ENCODE measurements around the gene TMEM132A. TPM values are rescaled to one million over a fixed set of nuclear protein-coding genes. Genes with fewer than 3 reads are reported as not detected.

Gene TMEM132A
- total RNA-seq, 1 experiment from 2014 or later = 60.7 TPM

DNA sequence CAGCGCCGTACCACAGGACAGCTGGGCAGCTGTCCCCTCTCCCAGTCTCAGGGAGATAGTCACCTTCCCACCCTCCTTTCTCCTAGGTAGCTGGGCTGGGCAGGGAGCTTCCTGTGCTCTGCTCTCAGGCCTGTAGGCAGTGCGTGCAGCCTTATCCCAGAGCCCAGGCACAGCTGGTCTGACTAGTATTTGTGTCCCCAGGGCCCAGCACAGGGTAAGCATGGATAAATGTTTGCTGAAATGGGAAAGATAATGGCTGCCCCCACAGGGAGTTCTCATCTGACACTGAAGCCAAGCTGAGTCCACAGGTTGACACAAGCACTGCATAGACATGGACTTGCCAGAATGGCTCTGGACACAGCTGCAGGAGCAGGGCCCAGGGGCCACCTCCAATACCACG lies 18.0 kb downstream of the TMEM132A start:
- no peaks in the 10 kb centered on the region for H3K27me3 ChIP-seq (replicated peaks)
- H3K4me1 ChIP-seq (replicated peaks) = no peaks in the 10 kb centered on the region
- no peak overlapping the region for H3K27ac ChIP-seq
- no peak for DNase-seq (ENCODE audit: low read depth in 1 of 2, low spot score in 2 of 2)
- no peaks in the 10 kb centered on the region for H3K9me3 ChIP-seq (replicated peaks)
- peaks cover 65% of the 10 kb centered on the region for H3K36me3 ChIP-seq
- no peak overlapping the region for H3K4me3 ChIP-seq

DNA sequence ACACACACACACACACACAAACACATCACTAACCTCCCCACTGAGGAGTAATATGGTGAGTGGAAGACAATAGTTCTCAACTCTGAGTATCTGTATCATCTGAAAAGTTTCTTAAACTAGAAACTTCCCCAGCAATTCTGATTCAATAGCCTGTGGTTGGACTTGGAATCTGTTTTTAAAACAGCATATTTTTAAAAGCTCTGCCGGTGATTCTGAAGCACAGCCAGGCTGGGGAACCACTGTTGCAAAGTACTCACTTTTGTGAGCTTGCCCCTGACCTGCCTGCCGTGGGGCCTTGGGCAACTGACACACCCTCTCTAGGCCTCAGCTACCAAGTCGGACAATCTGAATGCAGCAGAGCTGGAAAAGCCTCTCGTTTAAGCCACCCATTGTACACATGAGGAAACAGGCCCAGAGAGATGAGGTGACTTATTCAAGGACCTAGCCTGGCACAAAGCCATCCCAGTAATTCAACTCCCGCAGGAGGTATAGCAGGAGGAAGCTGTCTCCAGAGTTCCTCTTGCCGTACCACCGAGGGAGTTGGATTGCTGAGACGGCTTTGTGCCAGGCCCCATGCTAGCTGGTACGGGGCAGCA lies 18.8 kb downstream of the TMEM132A start:
- Histone ChIP-seq H3K27me3 (replicated peaks) (no peaks in the 10 kb centered on the region), H3K27ac (no peak overlapping the region), H3K9me3 (replicated peaks) (no peaks in the 10 kb centered on the region), H3K36me3 (peaks cover 62% of the 10 kb centered on the region), H3K4me1 (replicated peaks) (no peaks in the 10 kb centered on the region), H3K4me3 (no peak overlapping the region)
- no peak for DNase-seq (ENCODE audit: low read depth in 1 of 2, low spot score in 2 of 2)

DNA sequence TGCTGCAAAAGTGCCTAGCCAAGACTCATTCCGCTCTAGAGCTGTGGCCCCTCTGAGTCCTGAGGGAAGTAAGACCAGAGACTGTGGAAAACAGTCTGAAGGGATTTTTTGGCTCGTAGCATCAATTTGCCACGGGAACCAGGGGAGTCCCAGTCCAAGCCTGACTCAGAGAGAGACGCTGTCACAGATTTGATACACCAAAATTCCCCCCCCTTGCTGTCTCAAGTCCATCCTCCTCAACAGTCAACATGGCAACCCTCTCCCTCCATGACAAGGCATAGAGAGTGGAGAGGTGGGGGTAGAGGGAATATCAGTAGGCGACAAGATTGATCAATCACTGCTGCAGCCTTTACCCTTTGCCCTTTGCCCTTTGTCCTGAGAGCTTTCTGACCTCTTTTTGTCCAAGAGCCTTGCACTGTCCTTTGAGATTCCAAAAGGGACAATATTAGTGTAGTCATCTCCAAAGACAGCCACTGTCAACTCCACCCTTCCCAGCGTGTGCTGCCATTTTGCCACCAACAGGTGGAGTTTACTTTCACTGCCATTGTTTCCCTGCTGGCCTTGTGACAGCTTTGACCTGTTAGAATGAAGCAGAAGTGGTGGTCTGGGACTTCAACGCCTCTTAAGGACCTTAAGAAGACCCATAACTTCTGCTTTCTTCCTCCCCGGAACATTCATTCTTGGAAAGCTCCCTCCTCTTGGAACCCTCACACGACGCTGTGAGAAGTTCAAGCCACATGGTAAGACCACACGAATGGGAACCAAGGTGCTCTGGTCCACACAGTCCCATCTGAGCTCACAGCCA lies 20.4 kb downstream of the TMEM132A start:
- no peak for DNase-seq (ENCODE audit: low read depth in 1 of 2, low spot score in 2 of 2)
- Histone ChIP-seq H3K4me1 (replicated peaks) (peaks cover 2% of the 10 kb centered on the region; the same call in 1 of the 2 replicates), H3K36me3 (peaks cover 56% of the 10 kb centered on the region), H3K27me3 (replicated peaks) (no peaks in the 10 kb centered on the region), H3K27ac (no peak overlapping the region), H3K4me3 (no peak overlapping the region), H3K9me3 (replicated peaks) (no peaks in the 10 kb centered on the region)

DNA sequence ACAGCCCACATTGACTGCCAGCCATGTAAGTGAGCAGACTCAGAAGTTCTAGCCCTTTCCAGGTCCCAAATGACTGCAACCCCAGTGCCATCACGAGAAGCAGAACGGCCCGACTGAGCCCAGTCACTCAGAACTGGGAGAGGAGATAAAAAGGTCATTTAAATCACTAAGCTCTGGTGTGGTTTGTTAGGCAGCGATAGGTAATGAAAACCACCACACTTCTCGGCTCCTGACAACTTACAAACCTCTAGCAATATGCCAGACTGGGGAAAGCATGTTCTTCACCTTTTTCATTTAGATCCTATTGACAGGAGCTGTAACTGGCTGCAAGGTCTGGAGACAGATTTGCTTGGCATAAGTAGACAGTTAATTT lies 21.0 kb downstream of the TMEM132A start:
- Histone ChIP-seq H3K9me3 (replicated peaks) (no peaks in the 10 kb centered on the region), H3K36me3 (peaks cover 52% of the 10 kb centered on the region), H3K27me3 (replicated peaks) (no peaks in the 10 kb centered on the region), H3K4me1 (replicated peaks) (peaks cover 8% of the 10 kb centered on the region), H3K27ac (no peak overlapping the region), H3K4me3 (no peak overlapping the region)
- no peak for DNase-seq (ENCODE audit: low read depth in 1 of 2, low spot score in 2 of 2)

DNA sequence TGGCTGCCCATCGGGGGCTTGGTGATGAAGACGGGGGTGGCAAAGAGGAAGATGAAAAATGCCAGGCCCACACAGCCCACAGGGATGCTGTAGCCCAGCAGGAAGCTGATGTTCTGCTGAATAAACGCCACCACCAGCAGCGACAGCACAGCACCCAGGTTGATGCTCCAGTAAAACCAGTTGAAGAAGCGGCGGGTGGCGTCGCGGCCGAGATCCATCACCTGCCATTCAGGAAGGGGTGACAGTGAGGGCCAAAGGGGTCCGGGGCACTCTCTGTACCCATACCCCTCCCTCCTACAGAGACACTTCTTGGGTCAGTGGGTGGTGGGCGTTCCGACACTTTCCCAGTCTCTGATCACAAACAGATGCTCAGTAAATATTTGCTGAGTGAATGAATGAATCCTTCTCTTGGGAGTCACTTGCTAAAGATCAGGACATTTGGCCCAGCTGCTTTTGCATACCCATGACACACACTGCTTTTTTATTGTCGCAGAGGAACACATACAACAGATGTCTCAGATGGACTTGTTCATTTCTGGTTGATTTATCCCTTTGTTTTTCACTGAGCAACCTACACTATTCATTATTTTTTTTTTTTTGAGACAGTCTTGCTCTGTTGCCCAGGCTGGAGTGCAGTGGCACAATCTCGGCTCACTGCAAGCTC lies 22.5 kb downstream of the TMEM132A start:
- Histone ChIP-seq H3K4me3 (no peak overlapping the region), H3K36me3 (peaks cover 47% of the 10 kb centered on the region), H3K9me3 (replicated peaks) (no peaks in the 10 kb centered on the region), H3K27ac (no peak overlapping the region), H3K4me1 (replicated peaks) (peaks cover 20% of the 10 kb centered on the region), H3K27me3 (replicated peaks) (no peaks in the 10 kb centered on the region)
- no peak for DNase-seq (ENCODE audit: low read depth in 1 of 2, low spot score in 2 of 2)

DNA sequence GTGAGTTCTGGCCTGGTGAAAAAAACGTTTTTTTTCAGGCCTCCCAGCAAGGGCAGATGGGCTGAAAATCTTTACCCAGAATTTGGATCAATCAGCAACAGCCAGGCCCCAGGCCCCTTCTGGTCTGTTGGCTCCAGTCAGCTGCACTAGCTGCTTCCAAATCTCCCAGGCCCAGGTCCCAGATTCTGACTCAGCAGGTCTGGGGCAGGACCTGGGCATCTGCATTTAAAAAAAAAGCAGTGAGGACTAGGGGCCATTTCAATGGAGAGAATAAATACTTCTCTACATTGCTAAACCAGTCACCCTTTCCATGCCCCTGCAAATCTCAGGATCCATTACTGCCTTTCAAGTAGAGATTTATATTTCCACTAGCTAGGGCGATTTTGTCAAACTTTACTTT lies 23.4 kb downstream of the TMEM132A start:
- Histone ChIP-seq H3K4me1 (replicated peaks) (peaks cover 27% of the 10 kb centered on the region), H3K4me3 (no peak overlapping the region), H3K27ac (no peak overlapping the region), H3K36me3 (peaks cover 38% of the 10 kb centered on the region), H3K9me3 (replicated peaks) (no peaks in the 10 kb centered on the region), H3K27me3 (replicated peaks) (no peaks in the 10 kb centered on the region)
- DNase-seq (ENCODE audit: low read depth in 1 of 2, low spot score in 2 of 2) = no peak

DNA sequence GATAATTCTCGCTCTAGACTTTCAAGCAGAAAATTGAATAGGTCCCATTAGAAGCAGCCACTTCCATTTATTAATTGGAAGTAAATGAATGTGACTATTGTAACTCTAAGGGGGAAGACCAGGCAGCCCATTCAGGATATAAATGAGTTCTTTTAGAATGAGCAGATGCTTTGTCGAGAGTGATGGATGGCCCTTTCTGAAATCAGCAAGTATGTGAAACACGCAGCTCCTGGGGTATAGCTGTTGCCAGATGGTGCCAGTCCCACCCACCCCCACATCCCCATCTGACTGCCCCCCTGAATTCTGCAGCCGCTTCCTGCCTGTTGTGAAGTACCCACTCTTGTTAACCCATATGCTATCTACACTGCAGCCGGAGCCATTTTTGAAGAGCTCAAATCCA lies 24.0 kb downstream of the TMEM132A start:
- H3K27ac ChIP-seq = no peak overlapping the region
- no peak for DNase-seq (ENCODE audit: low read depth in 1 of 2, low spot score in 2 of 2)
- no peaks in the 10 kb centered on the region for H3K27me3 ChIP-seq (replicated peaks)
- H3K36me3 ChIP-seq = peaks cover 33% of the 10 kb centered on the region
- no peak overlapping the region for H3K4me3 ChIP-seq
- peaks cover 30% of the 10 kb centered on the region for H3K4me1 ChIP-seq (replicated peaks)
- H3K9me3 ChIP-seq (replicated peaks) = no peaks in the 10 kb centered on the region

DNA sequence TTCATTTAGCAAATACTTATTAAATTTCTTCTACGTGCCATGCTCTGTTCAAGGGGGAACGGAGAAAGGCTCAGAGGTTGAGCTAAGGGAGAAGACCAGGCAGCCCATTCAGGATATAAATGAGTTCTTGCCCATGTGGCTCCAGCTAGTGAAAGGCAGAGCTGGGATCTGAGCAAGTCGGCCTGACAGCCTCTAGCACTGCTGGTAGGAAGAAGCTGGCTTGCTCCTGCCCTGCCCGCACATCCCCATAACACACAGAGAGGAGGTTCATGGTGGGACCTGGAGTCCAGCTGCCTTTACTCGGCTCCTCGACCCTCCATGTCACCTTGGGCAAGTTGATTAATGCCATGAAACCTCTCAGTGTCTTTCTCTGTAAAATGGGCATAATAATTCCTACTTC lies 25.8 kb downstream of the TMEM132A start:
- no peaks in the 10 kb centered on the region for H3K27me3 ChIP-seq (replicated peaks)
- peaks cover 19% of the 10 kb centered on the region for H3K36me3 ChIP-seq
- H3K9me3 ChIP-seq (replicated peaks) = no peaks in the 10 kb centered on the region
- H3K27ac ChIP-seq = no peak overlapping the region
- DNase-seq (ENCODE audit: low read depth in 1 of 2, low spot score in 2 of 2) = no peak
- H3K4me1 ChIP-seq (replicated peaks) = peaks cover 30% of the 10 kb centered on the region
- H3K4me3 ChIP-seq = no peak overlapping the region

DNA sequence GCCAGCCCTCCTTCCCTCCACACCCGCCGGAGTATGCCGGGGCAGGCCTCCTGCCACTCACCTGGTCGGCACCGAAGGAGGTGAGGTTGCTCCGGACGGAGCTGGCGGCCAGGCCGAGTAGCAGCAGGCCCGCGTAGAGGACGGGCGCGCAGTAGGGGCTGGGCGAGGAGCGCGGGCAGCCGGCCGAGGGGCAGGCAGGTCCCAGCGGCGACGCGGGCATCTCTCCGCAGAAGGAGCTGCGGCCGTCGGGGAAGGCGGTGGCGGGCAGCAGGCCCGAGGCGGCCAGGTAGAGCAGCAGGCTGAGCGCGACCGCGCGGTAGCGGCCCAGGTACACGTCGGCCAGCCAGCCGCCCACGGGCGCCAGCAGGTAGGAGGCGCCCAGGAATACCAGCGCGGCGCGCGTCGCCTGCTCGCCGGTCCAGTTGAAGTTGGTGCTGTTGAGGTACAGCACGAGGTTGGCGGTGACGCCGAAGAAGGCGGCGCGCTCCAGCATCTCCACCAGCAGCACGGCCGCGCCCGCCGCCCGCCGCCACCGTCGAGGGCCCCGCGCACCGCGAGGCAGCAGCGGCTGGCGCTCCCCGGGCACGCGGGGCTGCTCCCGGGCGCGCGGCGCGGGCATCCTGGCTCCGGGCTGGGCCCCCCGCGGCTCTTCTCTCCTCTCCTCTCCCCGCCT lies 26.8 kb downstream of the TMEM132A start:
- Histone ChIP-seq H3K27ac (no peak overlapping the region; the same call in 1 of the 2 replicates), H3K36me3 (peaks cover 12% of the 10 kb centered on the region), H3K9me3 (replicated peaks) (no peaks in the 10 kb centered on the region), H3K4me1 (replicated peaks) (peaks cover 30% of the 10 kb centered on the region), H3K4me3 (peak overlapping the region; percentile 36), H3K27me3 (replicated peaks) (no peaks in the 10 kb centered on the region)
- DNase-seq (ENCODE audit: low read depth in 1 of 2, low spot score in 2 of 2) = no peak

DNA sequence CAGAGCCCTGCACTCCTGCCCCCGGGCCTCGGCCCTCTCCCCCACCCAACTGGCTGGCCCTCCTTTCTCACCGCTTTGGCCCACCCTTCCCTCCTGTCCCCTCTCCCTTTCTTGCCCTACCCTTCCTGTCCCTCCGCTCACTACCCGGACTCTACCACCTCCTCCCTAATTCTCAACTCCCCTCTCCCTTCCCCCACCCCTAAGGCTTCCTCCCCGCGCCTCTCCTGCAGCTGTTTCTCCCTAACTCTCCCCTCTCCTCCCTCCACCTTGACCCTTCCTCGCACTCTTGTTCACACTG lies 27.3 kb downstream of the TMEM132A start:
- Histone ChIP-seq H3K36me3 (peaks cover 7% of the 10 kb centered on the region), H3K4me3 (peak overlapping the region; percentile 36), H3K4me1 (replicated peaks) (peaks cover 30% of the 10 kb centered on the region), H3K27ac (peak overlapping the region; percentile 63), H3K27me3 (replicated peaks) (no peaks in the 10 kb centered on the region), H3K9me3 (replicated peaks) (no peaks in the 10 kb centered on the region)
- peak in 1 of 2 experiments; percentile 31 for DNase-seq (ENCODE audit: low read depth in 1 of 2, low spot score in 2 of 2)

DNA sequence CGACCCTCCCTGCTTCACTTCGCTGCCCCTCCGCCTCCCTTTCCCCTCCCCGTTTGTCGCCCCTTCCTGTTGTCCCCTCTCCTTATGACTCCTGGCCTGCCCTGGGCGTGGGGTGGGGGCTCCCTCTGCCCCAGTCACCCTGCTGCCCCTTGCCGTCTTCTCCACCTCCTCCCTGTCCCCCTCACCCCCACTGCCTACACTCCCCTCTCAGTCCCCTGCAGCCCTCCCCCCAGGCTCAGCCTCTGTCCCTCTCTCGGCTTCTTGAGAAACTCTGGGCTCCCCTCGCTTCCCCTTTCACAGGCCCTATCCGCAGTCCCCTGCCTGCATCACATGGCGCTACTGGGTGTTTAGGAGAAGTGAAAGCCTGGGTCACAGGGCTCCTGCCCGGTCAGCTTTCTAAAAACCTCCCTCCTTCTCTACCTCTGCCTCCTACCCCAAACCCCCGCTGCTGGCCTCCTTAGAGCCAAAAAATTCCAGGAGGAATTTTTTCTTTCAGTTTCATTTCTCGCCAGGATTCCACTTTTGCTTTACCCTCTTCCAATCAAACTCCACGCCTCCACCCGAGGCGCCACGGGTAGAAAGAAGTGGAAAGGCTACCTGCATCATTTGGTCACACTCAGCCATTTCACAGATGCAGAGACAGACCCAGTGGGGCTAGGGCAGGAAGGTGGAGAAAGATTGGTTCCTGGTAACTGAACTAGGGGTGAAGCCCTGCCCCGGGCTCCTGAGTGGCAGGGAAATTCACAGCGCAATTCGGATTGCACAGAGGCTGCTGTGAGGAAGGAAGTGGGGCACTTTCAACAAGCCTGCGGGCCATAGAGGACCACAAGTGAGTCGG lies 27.9 kb downstream of the TMEM132A start, which contains the start of gene SLC15A3:
TSS of gene SLC15A3 (minus strand) at position 273 of the 838 bp plus-strand sequence. CDS start 625 bp downstream, outside the sequence.
- Histone ChIP-seq H3K4me1 (replicated peaks) (peaks cover 30% of the 10 kb centered on the region), H3K9me3 (replicated peaks) (no peaks in the 10 kb centered on the region), H3K27me3 (replicated peaks) (no peaks in the 10 kb centered on the region), H3K36me3 (peaks cover 6% of the 10 kb centered on the region; the same call in 1 of the 2 replicates), H3K27ac (peak within 1 kb of the TSS; percentile 63), H3K4me3 (peak within 1 kb of the TSS; percentile 36)
- DNase-seq (ENCODE audit: low read depth in 1 of 2, low spot score in 2 of 2) = peak in 1 of 2 experiments; percentile 85

DNA sequence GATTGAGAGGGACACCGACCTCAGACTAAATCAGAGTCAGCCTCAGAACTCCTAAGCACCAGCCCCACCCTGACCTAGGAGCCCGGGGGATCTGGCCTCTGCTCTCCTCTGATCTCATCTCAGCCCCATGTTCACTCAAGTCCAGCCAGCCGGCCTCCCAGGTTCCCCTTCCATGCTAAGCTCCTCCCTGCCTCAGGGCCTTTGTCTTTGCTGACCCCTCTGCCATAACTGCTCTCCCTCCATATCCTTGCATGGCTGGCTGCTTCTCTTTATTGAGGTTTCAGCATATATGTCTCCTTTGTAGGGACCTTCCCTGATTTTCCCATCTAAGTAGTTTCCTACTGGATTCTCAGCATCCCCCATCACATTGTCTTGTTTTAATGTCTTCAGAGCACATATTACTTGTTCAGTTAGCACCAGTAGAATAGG lies 28.5 kb downstream of the TMEM132A start:
- peaks cover 6% of the 10 kb centered on the region; the same call in 1 of the 2 replicates for H3K36me3 ChIP-seq
- H3K27me3 ChIP-seq (replicated peaks) = no peaks in the 10 kb centered on the region
- H3K4me1 ChIP-seq (replicated peaks) = peaks cover 30% of the 10 kb centered on the region
- peak overlapping the region; percentile 36 for H3K4me3 ChIP-seq
- H3K9me3 ChIP-seq (replicated peaks) = no peaks in the 10 kb centered on the region
- no peak for DNase-seq (ENCODE audit: low read depth in 1 of 2, low spot score in 2 of 2)
- H3K27ac ChIP-seq = peak overlapping the region; percentile 63

DNA sequence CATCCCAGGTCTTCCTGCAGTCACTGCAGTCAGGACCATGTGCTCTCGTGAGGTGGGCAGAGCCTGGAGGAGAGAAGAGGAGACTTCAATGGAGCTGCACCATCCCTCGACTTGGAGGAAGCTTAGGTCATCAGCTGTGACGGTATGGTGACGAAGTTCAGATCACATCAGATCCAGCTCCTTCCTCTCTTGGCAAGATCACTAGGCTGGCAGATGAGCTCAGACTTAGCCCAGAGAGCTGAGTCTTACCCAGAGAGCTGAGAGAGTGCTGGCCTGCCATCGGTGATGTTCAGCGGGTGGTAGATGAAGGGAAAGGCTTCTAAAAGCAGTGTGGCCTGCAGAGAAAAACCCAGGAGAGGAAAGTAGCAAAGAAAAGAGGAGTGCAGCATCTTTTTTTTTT lies 29.5 kb downstream of the TMEM132A start:
- peaks cover 30% of the 10 kb centered on the region for H3K4me1 ChIP-seq (replicated peaks)
- H3K27ac ChIP-seq = no peak overlapping the region
- H3K4me3 ChIP-seq = no peak overlapping the region
- DNase-seq (ENCODE audit: low read depth in 1 of 2, low spot score in 2 of 2) = no peak
- H3K9me3 ChIP-seq (replicated peaks) = no peaks in the 10 kb centered on the region
- no peaks in the 10 kb centered on the region for H3K27me3 ChIP-seq (replicated peaks)
- peaks cover 6% of the 10 kb centered on the region; the same call in 1 of the 2 replicates for H3K36me3 ChIP-seq
